Naive thymus-derived CD8-positive, alpha-beta T cell (primary cell): ENCODE measurements around the gene BEAN1. TPM values are rescaled to one million over a fixed set of nuclear protein-coding genes. Genes with fewer than 3 reads are reported as not detected.

Source experiments
- ATAC-seq, 2 donors: fragments of 150-1000 bp; cut with Tn5 transposase in 1 of 2; sonication (Bioruptor Pico), chemical (Tn5 transposase) in 1 of 2; 1 replicate in 1 of 2; 2 replicates in 1 of 2; pipeline ENCODE4 v1.10.0; 2021; ENCODE audit warnings: mild to moderate bottlenecking in 2 of 2, moderate library complexity in 2 of 2
- POLR2A ChIA-PET: fragments of 350-600 bp; sonication (Branson Sonifier 250); formaldehyde crosslinking; loops from one replicate; lab custom pipeline; 2021; ENCODE audit warnings: antibody characterized with exemption; lab: Charles Lee
- DNase-seq, 10 donors: peaks; one replicate each; pipeline versions ENCODE4 v3.0.0 to v3.0.0-alpha.2; 2020 to 2022
- H3K27ac Mint-ChIP-seq, 10 donors: one replicate each; pipeline ENCODE4 v1.8.0; 2020 to 2022; ENCODE audit warnings: mild to moderate bottlenecking in 10 of 10, mixed read lengths in 10 of 10, moderate library complexity in 4 of 10, inconsistent platforms in 1 of 10
- H3K27me3 Mint-ChIP-seq, 5 donors: one replicate each; pipeline ENCODE4 v1.8.0; 2021 to 2022; ENCODE audit warnings: mixed read lengths in 5 of 5
- H3K36me3 Mint-ChIP-seq, 3 donors: one replicate each; pipeline ENCODE4 v1.8.0; 2020 to 2022; ENCODE audit warnings: mixed read lengths in 3 of 3, mild to moderate bottlenecking in 2 of 3, inconsistent platforms in 1 of 3
- H3K4me1 Mint-ChIP-seq, 4 donors: one replicate each; pipeline ENCODE4 v1.8.0; 2021 to 2022; ENCODE audit warnings: mixed read lengths in 4 of 4
- H3K4me3 Mint-ChIP-seq, 10 donors: one replicate each; pipeline ENCODE4 v1.8.0; 2020 to 2022; ENCODE audit warnings: mild to moderate bottlenecking in 10 of 10, mixed read lengths in 10 of 10, moderate library complexity in 6 of 10, inconsistent platforms in 1 of 10
- H3K9me3 Mint-ChIP-seq, 9 donors: one replicate each; pipeline ENCODE4 v1.8.0; 2020 to 2022; ENCODE audit warnings: mixed read lengths in 9 of 9, mild to moderate bottlenecking in 3 of 9, inconsistent platforms in 1 of 9, moderate library complexity in 1 of 9
- polyA plus RNA-seq, 3 donors: library from polyadenylated mRNA; unstranded; fragments of 300-500 nt; fragmentation: Illumina TruSeq; gene quantifications; one replicate each; pipeline ENCODE4 v1.2.3, GENCODE V29; 2021
- total RNA-seq, 8 experiments: library from RNA in 2 of 8; stranded (reverse) in 2 of 8; gene quantifications; one replicate each; pipeline ENCODE4 v1.2.3 and lab custom pipeline; 2021 to 2026

The BEAN1 gene
- total and polyA plus RNA-seq, 5 experiments from 2014 or later: not detected

DNA sequence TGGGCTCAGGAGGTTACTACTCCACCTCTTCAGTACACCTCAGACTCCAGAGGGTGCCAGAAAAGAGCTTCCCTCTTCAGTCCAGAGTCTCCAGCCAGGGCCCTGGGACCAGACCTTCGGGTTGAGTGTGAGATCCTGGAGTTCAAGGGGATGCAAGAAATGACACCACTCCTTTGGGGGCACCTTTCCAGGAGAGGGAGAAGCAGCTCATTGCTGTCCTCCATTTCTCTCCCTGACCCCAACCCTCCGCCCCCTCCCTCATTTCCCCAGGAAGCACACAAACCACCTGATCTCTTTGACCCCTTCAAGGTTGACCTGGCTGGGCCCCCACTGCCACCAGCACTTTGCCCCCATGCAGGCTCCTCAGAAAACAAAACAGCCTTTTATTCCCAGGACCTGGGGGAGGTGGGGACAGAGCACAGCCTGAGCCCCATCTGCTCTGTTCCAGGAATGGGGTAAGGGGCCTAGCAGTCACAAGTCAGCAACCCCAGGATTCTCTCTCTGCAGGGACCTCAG is 39.2 kb upstream of the BEAN1 start:
- H3K27ac Mint-ChIP-seq: no peak overlapping the region
- peaks cover 0 to 2% (median 0%) of the 10 kb centered on the region in 4 donors for H3K4me1 Mint-ChIP-seq

GRCh38 chr16:66388350-66389139 is 38.5 kb upstream of the BEAN1 start:
- POLR2A ChIA-PET: no interaction called here
- no peak for ATAC-seq
- Mint-ChIP-seq H3K36me3 (no peaks in the 10 kb centered on the region), H3K9me3 (no peaks in the 10 kb centered on the region), H3K4me3 (no peak overlapping the region), H3K27ac (no peak overlapping the region), H3K4me1 (peaks cover 0 to 2% (median 0%) of the 10 kb centered on the region in 4 donors), H3K27me3 (peaks cover 0 to 7% (median 4%) of the 10 kb centered on the region in 5 donors)
- DNase-seq: no peak

More for the DNA sequence above, 39.2 kb upstream of the BEAN1 start:
- POLR2A ChIA-PET: no interaction called here
- H3K4me3 Mint-ChIP-seq: no peak overlapping the region
- no peaks in the 10 kb centered on the region for H3K9me3 Mint-ChIP-seq
- ATAC-seq (no peak), DNase-seq (no peak)
- no peaks in the 10 kb centered on the region for H3K36me3 Mint-ChIP-seq
- H3K27me3 Mint-ChIP-seq: peaks cover 0 to 7% (median 4%) of the 10 kb centered on the region in 5 donors

GRCh38 chr16:66389256-66390176 is 37.6 kb upstream of the BEAN1 start:
- POLR2A ChIA-PET: no interaction called here
- no peak for ATAC-seq

DNA sequence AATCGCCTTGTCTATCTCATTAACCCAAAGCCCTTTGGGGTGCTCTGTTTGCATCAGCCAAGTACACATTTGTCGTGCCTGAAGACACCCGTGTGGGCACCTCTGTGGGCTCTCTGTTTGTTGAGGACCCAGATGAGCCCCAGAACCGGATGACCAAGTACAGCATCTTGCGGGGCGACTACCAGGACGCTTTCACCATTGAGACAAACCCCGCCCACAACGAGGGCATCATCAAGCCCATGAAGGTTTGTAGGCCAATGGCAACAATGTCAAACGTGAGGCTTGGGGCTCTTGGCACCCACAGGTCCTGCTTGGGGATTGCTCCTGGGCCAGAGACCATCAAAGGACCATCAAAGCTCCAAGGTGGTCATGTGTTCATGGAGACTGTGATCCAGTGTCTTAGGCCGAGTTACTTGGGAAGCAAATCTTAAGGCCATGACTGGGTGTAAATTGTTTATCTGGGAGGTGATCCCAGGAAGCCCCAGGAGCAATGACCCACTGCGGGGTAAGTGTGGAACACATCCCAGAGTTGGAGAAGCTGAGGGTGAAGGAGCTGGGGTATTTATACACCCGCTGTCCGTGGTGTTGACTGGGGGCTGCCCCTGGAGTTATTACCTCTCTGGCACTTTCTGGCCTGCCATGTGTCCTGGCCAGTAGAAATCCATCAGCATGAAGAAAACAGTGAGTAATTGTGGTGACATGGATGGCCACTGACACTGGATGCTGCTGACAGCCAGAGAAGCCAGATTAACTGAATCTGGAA is 36.6 kb upstream of the BEAN1 start:
- H3K27me3 Mint-ChIP-seq: peaks cover 0 to 7% (median 2%) of the 10 kb centered on the region in 5 donors
- no peaks in the 10 kb centered on the region for H3K9me3 Mint-ChIP-seq
- no peak overlapping the region for H3K4me3 Mint-ChIP-seq

More at GRCh38 chr16:66389256-66390176, 37.6 kb upstream of the BEAN1 start:
- DNase-seq: no peak
- H3K27me3 Mint-ChIP-seq: peaks cover 0 to 7% (median 4%) of the 10 kb centered on the region in 5 donors
- H3K4me1 Mint-ChIP-seq: no peaks in the 10 kb centered on the region
- no peak overlapping the region for H3K4me3 Mint-ChIP-seq
- H3K27ac Mint-ChIP-seq: no peak overlapping the region
- no peaks in the 10 kb centered on the region for H3K36me3 Mint-ChIP-seq
- no peaks in the 10 kb centered on the region for H3K9me3 Mint-ChIP-seq

GRCh38 chr16:66391726-66392670 is 35.1 kb upstream of the BEAN1 start:
- H3K4me1 Mint-ChIP-seq: no peaks in the 10 kb centered on the region
- no peak overlapping the region for H3K4me3 Mint-ChIP-seq
- no peaks in the 10 kb centered on the region for H3K36me3 Mint-ChIP-seq
- ATAC-seq (no peak), DNase-seq (no peak)
- no peaks in the 10 kb centered on the region for H3K9me3 Mint-ChIP-seq
- H3K27ac Mint-ChIP-seq: no peak overlapping the region
- H3K27me3 Mint-ChIP-seq: peaks cover 0 to 3% (median 1%) of the 10 kb centered on the region in 5 donors
- POLR2A ChIA-PET: no interaction called here

More for the DNA sequence above, 36.6 kb upstream of the BEAN1 start:
- no peak for DNase-seq
- H3K27ac Mint-ChIP-seq: no peak overlapping the region
- H3K4me1 Mint-ChIP-seq: no peaks in the 10 kb centered on the region
- POLR2A ChIA-PET: no interaction called here
- no peaks in the 10 kb centered on the region for H3K36me3 Mint-ChIP-seq
- no peak for ATAC-seq

- Mint-ChIP-seq H3K36me3 (no peaks in the 10 kb centered on the region), H3K4me1 (no peaks in the 10 kb centered on the region), H3K4me3 (no peak overlapping the region), H3K9me3 (no peaks in the 10 kb centered on the region), H3K27me3 (peaks cover 0 to 6% (median 0%) of the 10 kb centered on the region in 5 donors), H3K27ac (no peak overlapping the region)
- ATAC-seq (no peak), DNase-seq (no peak)
- POLR2A ChIA-PET: no interaction called here
Measured at GRCh38 chr16:66395806-66396555, 31.1 kb upstream of the BEAN1 start.

DNA sequence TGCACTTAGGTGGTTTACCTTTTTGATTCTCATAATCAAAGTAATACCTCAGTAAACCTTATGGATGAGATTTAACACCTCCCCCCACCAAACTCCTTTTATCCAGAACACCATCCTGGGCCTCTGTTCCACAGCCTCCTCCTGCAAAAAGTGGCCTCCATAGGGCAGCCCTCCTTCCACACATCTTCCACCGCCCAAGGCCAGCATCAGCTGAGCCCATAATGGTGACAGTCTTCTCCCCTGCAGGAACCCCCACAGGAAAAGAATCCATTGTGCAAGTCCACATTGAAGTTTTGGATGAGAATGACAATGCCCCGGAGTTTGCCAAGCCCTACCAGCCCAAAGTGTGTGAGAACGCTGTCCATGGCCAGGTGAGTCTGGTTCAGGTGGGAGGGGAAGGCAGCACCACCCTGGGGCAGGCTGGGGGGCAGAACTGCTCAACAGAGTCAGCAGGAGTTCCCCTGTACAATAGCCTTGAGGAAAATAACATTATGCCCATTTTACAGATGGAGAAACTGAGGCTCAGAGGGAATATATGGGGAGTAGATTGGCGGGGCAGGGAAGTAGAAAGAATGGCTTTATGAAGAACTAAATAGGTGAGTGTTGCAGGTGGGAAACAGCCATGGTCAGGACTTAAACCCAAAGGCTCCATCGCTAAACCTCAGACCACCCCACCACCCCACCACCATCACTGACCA is 29.2 kb upstream of the BEAN1 start:
- ATAC-seq (no peak), DNase-seq (no peak)
- H3K27me3 Mint-ChIP-seq: peaks cover 0 to 10% (median under 1%) of the 10 kb centered on the region in 5 donors
- H3K4me1 Mint-ChIP-seq: no peaks in the 10 kb centered on the region
- POLR2A ChIA-PET: no interaction called here
- H3K27ac Mint-ChIP-seq: no peak overlapping the region
- H3K4me3 Mint-ChIP-seq: no peak overlapping the region
- H3K36me3 Mint-ChIP-seq: no peaks in the 10 kb centered on the region
- no peaks in the 10 kb centered on the region for H3K9me3 Mint-ChIP-seq

DNA sequence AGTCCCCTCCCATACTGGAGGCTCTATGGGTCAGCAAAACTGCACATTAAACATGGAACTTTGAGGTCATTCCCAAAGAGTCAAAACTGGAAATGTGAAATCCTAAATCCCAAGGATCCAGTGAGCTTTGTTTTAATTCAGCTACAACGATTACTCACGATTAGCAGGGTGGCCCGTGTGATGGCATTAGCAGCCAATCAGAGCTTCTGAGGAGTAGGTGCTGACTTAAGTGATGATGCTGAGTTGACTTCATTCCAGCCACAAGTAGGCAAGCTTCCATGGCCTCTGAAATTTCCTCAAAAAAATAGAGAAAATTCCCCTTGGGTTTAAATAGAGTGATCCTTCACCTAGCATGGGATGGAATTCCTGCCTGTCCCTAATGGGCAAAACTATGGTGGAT is 28.1 kb upstream of the BEAN1 start:
- POLR2A ChIA-PET: no interaction called here
- Mint-ChIP-seq H3K4me3 (no peak overlapping the region), H3K36me3 (no peaks in the 10 kb centered on the region), H3K27ac (no peak overlapping the region), H3K4me1 (no peaks in the 10 kb centered on the region), H3K27me3 (peaks cover 0 to 11% (median 4%) of the 10 kb centered on the region in 5 donors), H3K9me3 (no peaks in the 10 kb centered on the region)
- DNase-seq (no peak), ATAC-seq (no peak)

GRCh38 chr16:66399930-66400329 is 27.2 kb upstream of the BEAN1 start:
- no peak for ATAC-seq
- Mint-ChIP-seq H3K27me3 (peaks cover 0 to 13% (median 8%) of the 10 kb centered on the region in 5 donors), H3K36me3 (no peaks in the 10 kb centered on the region), H3K27ac (no peak overlapping the region), H3K4me1 (no peaks in the 10 kb centered on the region), H3K9me3 (no peaks in the 10 kb centered on the region), H3K4me3 (no peak overlapping the region)
- POLR2A ChIA-PET: no interaction called here
- no peak for DNase-seq

GRCh38 chr16:66400503-66401380 is 26.4 kb upstream of the BEAN1 start:
- no peak for DNase-seq
- no peak for ATAC-seq
- POLR2A ChIA-PET: no interaction called here
- Mint-ChIP-seq H3K4me1 (no peaks in the 10 kb centered on the region), H3K27ac (no peak overlapping the region), H3K9me3 (no peaks in the 10 kb centered on the region), H3K4me3 (no peak overlapping the region), H3K36me3 (no peaks in the 10 kb centered on the region), H3K27me3 (peaks cover 0 to 13% (median 9%) of the 10 kb centered on the region in 5 donors)
